ENCODE results near the gene FAM89A.

The FAM89A gene

GRCh38 chr1:231072041-231072440 lies 32.0 kb upstream of the FAM89A start:
- Histone ChIP-seq H3K9ac (no peak overlapping the region), H3K27ac (no peak overlapping the region), H3K27me3 (ENCODE audit: control insufficient read depth, insufficient read depth, low read length) (no peaks in the 10 kb centered on the region), H3K4me1 (no peaks in the 10 kb centered on the region), H3K4me3 (ENCODE audit: low read depth, low read length) (no peak overlapping the region), H3K36me3 (ENCODE audit: control insufficient read depth, insufficient read depth, low read length) (no peaks in the 10 kb centered on the region), H3K4me2 (ENCODE audit: low read length) (no peak overlapping the region), H3K9me3 (ENCODE audit: control insufficient read depth, low read length) (no peaks in the 10 kb centered on the region), H2AFZ (no peak overlapping the region), H3K79me2 (no peaks in the 10 kb centered on the region)
- TF ChIP-seq, protein P1, sequence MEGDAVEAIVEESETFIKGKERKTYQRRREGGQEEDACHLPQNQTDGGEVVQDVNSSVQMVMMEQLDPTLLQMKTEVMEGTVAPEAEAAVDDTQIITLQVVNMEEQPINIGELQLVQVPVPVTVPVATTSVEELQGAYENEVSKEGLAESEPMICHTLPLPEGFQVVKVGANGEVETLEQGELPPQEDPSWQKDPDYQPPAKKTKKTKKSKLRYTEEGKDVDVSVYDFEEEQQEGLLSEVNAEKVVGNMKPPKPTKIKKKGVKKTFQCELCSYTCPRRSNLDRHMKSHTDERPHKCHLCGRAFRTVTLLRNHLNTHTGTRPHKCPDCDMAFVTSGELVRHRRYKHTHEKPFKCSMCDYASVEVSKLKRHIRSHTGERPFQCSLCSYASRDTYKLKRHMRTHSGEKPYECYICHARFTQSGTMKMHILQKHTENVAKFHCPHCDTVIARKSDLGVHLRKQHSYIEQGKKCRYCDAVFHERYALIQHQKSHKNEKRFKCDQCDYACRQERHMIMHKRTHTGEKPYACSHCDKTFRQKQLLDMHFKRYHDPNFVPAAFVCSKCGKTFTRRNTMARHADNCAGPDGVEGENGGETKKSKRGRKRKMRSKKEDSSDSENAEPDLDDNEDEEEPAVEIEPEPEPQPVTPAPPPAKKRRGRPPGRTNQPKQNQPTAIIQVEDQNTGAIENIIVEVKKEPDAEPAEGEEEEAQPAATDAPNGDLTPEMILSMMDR (IDR thresholded peaks at IDR 0.05): no peak

DNA sequence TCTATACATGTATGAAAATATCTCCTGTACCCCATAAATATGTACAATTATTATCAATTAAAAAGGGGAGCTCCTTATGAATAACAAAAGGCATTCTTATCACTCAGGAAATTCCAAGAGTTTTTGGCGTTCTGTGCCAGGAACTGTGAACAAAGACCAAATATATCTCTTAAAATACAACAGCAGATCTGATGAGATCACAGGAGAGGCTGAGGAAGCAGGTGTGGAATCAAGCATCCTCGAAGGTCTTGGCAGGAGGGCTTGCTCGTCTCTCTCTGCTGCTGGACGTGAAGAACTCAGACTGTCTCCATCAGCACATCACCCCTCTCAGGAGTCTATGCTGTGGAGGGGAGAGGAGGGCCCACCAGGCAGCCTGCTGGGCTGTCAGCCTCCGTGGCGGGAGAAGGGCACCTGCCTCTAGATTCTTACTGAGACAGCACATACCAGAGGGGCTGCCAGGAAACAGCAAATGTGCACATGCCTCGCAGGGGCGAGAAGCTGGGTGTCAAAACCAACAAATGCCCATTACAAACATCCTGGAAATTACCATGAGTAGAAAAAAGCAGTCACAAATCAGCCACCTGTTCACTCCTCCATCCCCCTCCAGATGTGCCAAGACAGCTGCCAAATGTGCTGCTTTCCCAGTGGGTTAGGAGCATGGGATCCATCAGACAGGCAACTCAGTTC lies 30.8 kb upstream of the FAM89A start:
- TF ChIP-seq, protein P1 (IDR thresholded peaks at IDR 0.05): no peak
- Histone ChIP-seq H3K36me3 (ENCODE audit: control insufficient read depth, insufficient read depth, low read length) (no peaks in the 10 kb centered on the region), H3K4me2 (ENCODE audit: low read length) (no peak overlapping the region), H3K27me3 (ENCODE audit: control insufficient read depth, insufficient read depth, low read length) (no peaks in the 10 kb centered on the region), H3K27ac (no peak overlapping the region), H3K9ac (no peak overlapping the region), H3K4me1 (no peaks in the 10 kb centered on the region), H3K4me3 (ENCODE audit: low read depth, low read length) (no peak overlapping the region), H3K79me2 (no peaks in the 10 kb centered on the region), H2AFZ (no peak overlapping the region), H3K9me3 (ENCODE audit: control insufficient read depth, low read length) (no peaks in the 10 kb centered on the region)

DNA sequence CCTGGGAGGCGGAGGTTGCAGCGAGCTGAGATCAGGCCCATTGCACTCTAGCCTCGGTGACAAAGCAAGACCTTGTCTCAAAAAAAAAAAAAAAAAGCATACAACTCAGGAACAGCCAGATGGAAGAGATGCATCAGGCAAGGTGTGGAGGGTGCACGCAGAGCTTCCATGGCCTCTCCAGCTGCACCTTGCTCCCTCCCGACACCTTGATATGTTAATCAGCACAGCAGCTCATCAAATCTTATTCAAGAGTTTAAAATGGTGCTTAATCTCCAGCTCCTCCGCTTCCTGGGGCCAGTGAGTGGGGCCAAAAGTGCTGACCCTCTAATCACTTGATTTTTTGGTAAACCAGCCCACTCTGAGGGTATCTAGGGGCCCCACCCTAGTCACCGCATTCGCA lies 29.3 kb upstream of the FAM89A start:
- Histone ChIP-seq H3K9me3 (ENCODE audit: control insufficient read depth, low read length) (no peaks in the 10 kb centered on the region), H3K4me1 (no peaks in the 10 kb centered on the region), H3K27me3 (ENCODE audit: control insufficient read depth, insufficient read depth, low read length) (no peaks in the 10 kb centered on the region), H3K4me3 (ENCODE audit: low read depth, low read length) (no peak overlapping the region), H3K27ac (no peak overlapping the region), H3K4me2 (ENCODE audit: low read length) (no peak overlapping the region), H2AFZ (no peak overlapping the region), H3K36me3 (ENCODE audit: control insufficient read depth, insufficient read depth, low read length) (no peaks in the 10 kb centered on the region), H3K9ac (no peak overlapping the region), H3K79me2 (no peaks in the 10 kb centered on the region)
- TF ChIP-seq, protein P1 (IDR thresholded peaks at IDR 0.05): no peak

DNA sequence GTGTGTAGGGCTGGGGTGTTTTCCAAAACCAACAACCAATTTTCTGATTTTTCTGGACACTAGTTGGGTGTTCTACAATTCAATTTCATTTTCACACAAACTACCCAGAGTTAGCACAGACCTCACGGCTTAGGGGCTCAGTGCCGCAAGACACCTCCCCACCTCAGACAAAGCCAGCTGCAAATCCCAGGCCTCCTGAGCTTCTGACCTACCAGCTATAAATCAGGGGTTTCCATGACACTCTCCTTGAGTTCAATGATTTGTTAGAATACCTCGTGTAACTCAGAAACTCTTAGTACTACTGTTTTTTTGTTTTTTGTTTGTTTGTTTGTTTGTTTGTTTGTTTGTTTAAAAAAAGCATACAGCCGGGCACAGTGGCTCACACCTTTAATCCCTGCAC lies 28.7 kb upstream of the FAM89A start:
- H3K4me1 ChIP-seq: no peaks in the 10 kb centered on the region
- H2AFZ ChIP-seq: no peak overlapping the region
- no peak overlapping the region for H3K4me3 ChIP-seq (ENCODE audit: low read depth, low read length)
- H3K79me2 ChIP-seq: no peaks in the 10 kb centered on the region
- no peaks in the 10 kb centered on the region for H3K27me3 ChIP-seq (ENCODE audit: control insufficient read depth, insufficient read depth, low read length)
- H3K9me3 ChIP-seq (ENCODE audit: control insufficient read depth, low read length): no peaks in the 10 kb centered on the region
- no peak overlapping the region for H3K9ac ChIP-seq
- H3K4me2 ChIP-seq (ENCODE audit: low read length): no peak overlapping the region
- H3K36me3 ChIP-seq (ENCODE audit: control insufficient read depth, insufficient read depth, low read length): no peaks in the 10 kb centered on the region
- TF ChIP-seq, protein P1 (IDR thresholded peaks at IDR 0.05): no peak
- no peak overlapping the region for H3K27ac ChIP-seq

Data from parathyroid adenoma (tissue), 2 donors.